Ovary (tissue), 9 donors: ENCODE measurements around the gene FNDC3A. TPM values are rescaled to one million over a fixed set of nuclear protein-coding genes. Genes with fewer than 3 reads are reported as not detected.
"Not testable (repeated sequence)": the region's sequence is repeated elsewhere in the genome, so short reads cannot be mapped to it uniquely, and the experiment has no call there.

Experiments used
- DNase-seq, 5 donors: peaks; one replicate each; pipeline ENCODE4 v3.0.0-alpha.2; 2019 to 2020
- H3K27ac ChIP-seq, 2 donors: fragments of 200-600 bp; one replicate each; pipeline versions ENCODE4 v1.5.1 to v1.8.0; 2019 to 2022
- H3K27me3 ChIP-seq: fragments of 200-600 bp; one replicate; pipeline ENCODE4 v1.8.0; 2022
- H3K36me3 ChIP-seq: fragments of 200-600 bp; sonication (generic); one replicate; pipeline ENCODE4 v1.5.1; 2019
- H3K4me1 ChIP-seq: one replicate; pipeline ENCODE4 v1.8.1; 2013; ENCODE audit warnings: mild to moderate bottlenecking, moderate library complexity; ENCODE audit not compliant: insufficient read depth
- H3K4me3 ChIP-seq: fragments of 200-600 bp; sonication (generic); one replicate; pipeline ENCODE4 v1.5.1; 2017
- H3K9me3 ChIP-seq, 2 donors: fragments of 200-600 bp in 1 of 2; sonication (generic) in 1 of 2; one replicate each; pipeline versions ENCODE4 v1.5.1 to v1.8.1; 2013 to 2019; ENCODE audit warnings: mild to moderate bottlenecking in 1 of 2, moderate library complexity in 1 of 2
- EP300 ChIP-seq: sonication (generic); formaldehyde crosslinking; IDR thresholded peaks from one replicate; pipeline ENCODE4 v1.6.1; 2017; ENCODE audit warnings: antibody characterized with exemption
- POLR2A ChIP-seq: fragments of 450-650 bp; IDR thresholded peaks from one replicate; pipeline ENCODE4 v1.6.1; 2017; ENCODE audit warnings: antibody characterized with exemption, mild to moderate bottlenecking, moderate library complexity
- WGBS, 3 donors: extraction: QIAGEN DNeasy Blood & Tissue Kit in 1 of 3; methylation state at CpG; one replicate each; pipeline versions ENCODE4 v1.1.5 to v1.1.7; 2013 to 2017; 5-methylcytosine and 5-hydroxymethylcytosine counted together
- intact Hi-C, 4 donors: fragments of 100-400 bp; cut with DNase I; formaldehyde crosslinking; loops; one replicate each; pipeline versions ENCODE4 v1.11.0 to v1.15.1; 2022 to 2023
- polyA plus RNA-seq, 2 donors: library from polyadenylated mRNA; stranded (reverse); fragments of 200-250 nt in 1 of 2; fragments of 350-450 nt in 1 of 2; fragmentation: Illumina TruSeq in 1 of 2; extraction: RNeasy Lipid Tissue Mini Kit (QIAGEN cat#74804) in 1 of 2; gene quantifications; one replicate each; pipeline ENCODE4 v1.2.3, GENCODE V29; 2013 to 2014
- total RNA-seq, 7 donors: library from RNA; depleted of rRNA in 2 of 7; stranded (reverse); fragments of >200 nt in 2 of 7; fragmentation: NEBNext Ultra II Directional in 3 of 7; extraction: Animal tissue kit (Norgen Biotek cat#: 25700) in 3 of 7; gene quantifications; one replicate each; pipeline versions ENCODE4 v1.1.0 to v1.2.4, GENCODE V29; 2016 to 2023
- TF ChIP-seq, protein P1 (sequence below), 3 donors: fragments of 450-650 bp in 2 of 3; fragments of 200-600 bp in 1 of 3; IDR thresholded peaks; one replicate each; pipeline versions ENCODE4 v1.5.1 to v1.8.0; 2016 to 2022; ENCODE audit warnings: antibody characterized with exemption in 3 of 3, mild to moderate bottlenecking in 1 of 3
- donor health status: DM: no; HTN: no; CAD: no; lungs with moderate emphysema.
- donor health status: DM: no; HTN: no; CAD: no.
- donor health status: Bipolar disorder and iron deficiency.
- donor health status: DM: yes; HTN: yes; CAD: no.
- donor health status: DM: no; HTN: no; CAD: no.
- donor health status: DM: yes; HTN: yes; CAD: no.

Gene FNDC3A
- total and polyA plus RNA-seq, 9 donors = 25.5 to 71.6 (median 58.2) TPM

DNA sequence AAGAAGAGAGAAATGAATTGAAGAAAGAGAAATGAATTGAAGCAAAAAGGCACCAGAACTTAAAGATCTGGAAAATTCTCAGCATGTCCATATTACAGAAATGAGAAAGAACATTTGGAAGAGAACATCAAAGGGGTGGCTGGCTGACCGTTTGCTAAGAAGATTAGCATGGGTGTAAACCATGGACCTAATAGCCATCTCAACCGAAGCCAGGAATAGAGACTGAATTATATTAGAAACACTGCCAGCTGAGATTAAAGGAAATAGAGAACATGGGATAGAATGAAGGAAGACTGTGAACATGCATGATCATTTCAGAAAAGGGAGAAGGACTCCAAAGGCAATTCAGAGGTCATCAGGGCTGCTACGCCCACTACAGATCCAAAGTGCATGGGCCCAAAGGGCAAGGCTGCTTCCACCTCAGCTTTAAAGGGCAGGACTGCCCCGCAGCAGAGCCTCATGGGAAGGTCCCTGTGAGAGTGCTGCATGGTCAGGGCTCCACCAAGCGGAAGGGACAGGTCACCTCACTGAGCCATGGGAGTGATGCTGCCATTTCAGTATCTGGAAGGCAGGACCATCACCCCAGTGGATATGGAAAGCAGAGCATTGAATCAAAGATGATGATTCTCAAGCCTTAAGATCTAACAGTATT lies 23.1 kb downstream of the FNDC3A start:
- no peak overlapping the region for H3K4me3 ChIP-seq
- DNase-seq = no peak
- H3K9me3 ChIP-seq = no peaks in the 10 kb centered on the region
- intact Hi-C loops = no loop called here
- no peaks in the 10 kb centered on the region for H3K27me3 ChIP-seq
- no peak overlapping the region for H3K27ac ChIP-seq
- WGBS, 3 donors = 41 to 77% (median 68%) methylated on average over 5 of the region's 5 CpGs
- peaks cover 1% of the 10 kb centered on the region for H3K4me1 ChIP-seq
- no peaks in the 10 kb centered on the region for H3K36me3 ChIP-seq
- TF ChIP-seq, protein P1, sequence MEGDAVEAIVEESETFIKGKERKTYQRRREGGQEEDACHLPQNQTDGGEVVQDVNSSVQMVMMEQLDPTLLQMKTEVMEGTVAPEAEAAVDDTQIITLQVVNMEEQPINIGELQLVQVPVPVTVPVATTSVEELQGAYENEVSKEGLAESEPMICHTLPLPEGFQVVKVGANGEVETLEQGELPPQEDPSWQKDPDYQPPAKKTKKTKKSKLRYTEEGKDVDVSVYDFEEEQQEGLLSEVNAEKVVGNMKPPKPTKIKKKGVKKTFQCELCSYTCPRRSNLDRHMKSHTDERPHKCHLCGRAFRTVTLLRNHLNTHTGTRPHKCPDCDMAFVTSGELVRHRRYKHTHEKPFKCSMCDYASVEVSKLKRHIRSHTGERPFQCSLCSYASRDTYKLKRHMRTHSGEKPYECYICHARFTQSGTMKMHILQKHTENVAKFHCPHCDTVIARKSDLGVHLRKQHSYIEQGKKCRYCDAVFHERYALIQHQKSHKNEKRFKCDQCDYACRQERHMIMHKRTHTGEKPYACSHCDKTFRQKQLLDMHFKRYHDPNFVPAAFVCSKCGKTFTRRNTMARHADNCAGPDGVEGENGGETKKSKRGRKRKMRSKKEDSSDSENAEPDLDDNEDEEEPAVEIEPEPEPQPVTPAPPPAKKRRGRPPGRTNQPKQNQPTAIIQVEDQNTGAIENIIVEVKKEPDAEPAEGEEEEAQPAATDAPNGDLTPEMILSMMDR (IDR thresholded peaks at IDR 0.05) = no peak
- TF ChIP-seq POLR2A (no peak), EP300 (no peak)

DNA sequence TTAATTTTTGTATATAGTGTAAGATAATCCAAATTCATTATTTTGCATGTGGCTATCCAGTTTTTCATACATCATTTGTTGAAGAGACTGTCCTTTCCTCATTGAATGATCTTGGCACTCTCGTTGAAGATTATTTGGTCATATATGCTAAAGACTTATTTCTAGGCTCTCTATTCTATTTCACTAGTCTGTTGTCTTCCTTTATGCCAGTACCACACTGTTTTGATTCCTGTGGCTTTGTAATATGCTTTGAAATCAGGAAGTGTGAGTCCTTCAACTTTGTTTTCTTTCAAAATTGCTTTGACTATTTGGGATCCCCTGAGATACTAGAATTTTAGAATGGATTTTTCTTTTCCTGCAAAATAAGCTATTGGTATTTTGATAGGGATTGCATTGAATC lies 24.5 kb downstream of the FNDC3A start:
- Histone ChIP-seq H3K4me1 (peaks cover 1% of the 10 kb centered on the region), H3K27me3 (no peaks in the 10 kb centered on the region), H3K9me3 (no peaks in the 10 kb centered on the region), H3K4me3 (no peak overlapping the region), H3K36me3 (no peaks in the 10 kb centered on the region), H3K27ac (no peak overlapping the region)
- WGBS, 3 donors = 97 to 100% (median 98%) methylated on average over 1 of the region's 1 CpG
- intact Hi-C loops = no loop called here
- no peak for TF ChIP-seq POLR2A
- no peak for TF ChIP-seq EP300
- TF ChIP-seq, protein P1 (IDR thresholded peaks at IDR 0.05) = no peak
- DNase-seq = no peak

DNA sequence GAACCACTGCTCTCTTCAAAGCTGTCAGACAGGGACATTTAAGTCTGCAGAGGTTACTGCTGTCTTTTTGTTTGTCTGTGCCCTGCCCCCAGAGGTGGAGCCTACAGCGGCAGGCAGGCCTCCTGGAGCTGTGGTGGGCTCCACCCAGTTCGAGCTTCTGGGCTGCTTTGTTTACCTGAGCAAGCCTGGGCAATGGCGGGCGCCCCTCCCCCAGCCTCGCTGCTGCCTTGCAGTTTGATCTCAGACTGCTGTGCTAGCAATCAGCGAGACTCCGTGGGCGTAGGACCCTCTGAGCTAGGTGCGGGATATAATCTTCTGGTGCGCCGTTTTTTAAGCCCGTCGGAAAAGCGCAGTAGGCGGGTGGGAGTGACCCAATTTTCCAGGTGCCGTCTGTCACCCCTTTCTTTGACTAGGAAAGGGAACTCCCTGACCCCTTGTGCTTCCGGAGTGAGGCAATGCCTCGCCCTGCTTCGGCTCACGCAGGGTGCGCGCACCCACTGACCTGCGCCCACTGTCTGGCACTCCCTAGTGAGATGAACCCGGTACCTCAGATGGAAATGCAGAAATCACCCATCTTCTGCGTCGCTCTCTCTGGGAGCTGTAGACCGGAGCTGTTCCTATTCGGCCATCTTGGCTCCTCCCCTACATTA lies 43.4 kb downstream of the FNDC3A start:
- H3K36me3 ChIP-seq, H3K9me3 ChIP-seq, H3K4me1 ChIP-seq, H3K27me3 ChIP-seq, DNase-seq, intact Hi-C loops, H3K27ac ChIP-seq, H3K4me3 ChIP-seq: not testable (repeated sequence)
- 97 to 99% (median 99%) methylated on average over 23 to 28 of the region's 28 CpGs for WGBS, 3 donors

DNA sequence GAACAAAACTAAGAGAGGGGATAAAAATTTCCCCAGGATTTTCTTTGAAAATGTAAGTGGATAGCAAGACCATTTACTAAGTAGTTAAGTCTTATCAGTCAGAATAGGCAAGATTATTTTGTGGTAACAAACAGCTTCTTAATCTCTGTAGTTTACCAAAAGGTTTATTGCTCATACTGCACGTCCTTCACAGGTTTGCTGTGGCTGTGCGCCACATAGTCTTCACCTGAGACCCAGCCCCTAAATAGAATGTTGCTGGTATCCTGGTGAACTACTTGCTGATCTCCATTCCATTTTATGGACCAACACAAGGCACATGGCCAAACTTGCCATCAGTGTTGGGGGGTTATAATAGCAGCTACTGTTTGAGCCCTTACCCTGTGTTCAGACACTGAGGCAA lies 44.6 kb downstream of the FNDC3A start:
- Histone ChIP-seq H3K9me3 (no peaks in the 10 kb centered on the region), H3K36me3 (no peaks in the 10 kb centered on the region), H3K4me3 (no peak overlapping the region), H3K4me1 (no peaks in the 10 kb centered on the region), H3K27me3 (no peaks in the 10 kb centered on the region), H3K27ac (no peak overlapping the region)
- WGBS, 3 donors = 82 to 94% (median 93%) methylated on average over 2 of the region's 2 CpGs
- DNase-seq = no peak
- TF ChIP-seq EP300 = no peak
- TF ChIP-seq, protein P1 (IDR thresholded peaks at IDR 0.05) = no peak
- no peak for TF ChIP-seq POLR2A
- intact Hi-C loops = no loop called here

DNA sequence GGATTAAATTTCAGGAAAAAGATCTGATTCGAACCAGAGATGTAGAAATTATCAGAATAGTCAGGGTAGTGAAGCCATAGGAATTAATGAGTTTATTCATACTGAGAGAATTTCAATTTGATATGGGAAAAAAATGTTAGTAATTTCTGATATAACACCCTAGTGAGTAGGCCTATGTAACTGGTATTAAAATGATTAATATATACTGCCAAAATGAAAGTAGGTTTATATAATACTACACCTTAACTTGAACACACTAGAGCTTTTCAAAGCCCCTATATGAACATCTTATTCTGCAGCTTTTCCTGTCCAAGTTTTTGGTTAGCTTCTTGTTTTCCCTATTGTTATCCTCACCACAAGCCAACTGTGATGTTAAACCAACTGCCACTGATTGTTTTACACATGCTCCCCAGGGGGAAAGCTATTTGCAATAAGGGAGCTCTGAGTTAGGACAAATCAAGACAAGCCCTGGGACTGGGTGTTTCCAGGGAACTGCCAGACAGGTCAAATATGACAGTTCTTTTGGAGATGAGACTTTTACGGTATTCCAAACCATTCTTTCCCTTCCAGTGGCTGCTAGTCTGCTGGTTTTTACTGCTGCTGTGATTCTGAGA lies 45.3 kb downstream of the FNDC3A start:
- intact Hi-C loops = no loop called here
- no peak for TF ChIP-seq EP300
- no peaks in the 10 kb centered on the region for H3K27me3 ChIP-seq
- H3K36me3 ChIP-seq = no peaks in the 10 kb centered on the region
- WGBS, 3 donors = 96 to 99% (median 99%) methylated on average over 2 of the region's 2 CpGs
- no peak overlapping the region for H3K27ac ChIP-seq
- no peaks in the 10 kb centered on the region for H3K9me3 ChIP-seq
- DNase-seq = no peak
- H3K4me3 ChIP-seq = no peak overlapping the region
- no peaks in the 10 kb centered on the region for H3K4me1 ChIP-seq
